SIG-M5 treated with dmso at 0.1 percent for 504 hours (cell line): ENCODE measurements around the gene TRAF2.

Source experiments
- DNase-seq: peaks from one replicate; lab custom pipeline; 2025; ENCODE audit not compliant: unreplicated experiment; lab: John Stamatoyannopoulos, UW

TRAF2 gene

GRCh38 chr9:136961279-136962065 is 75.2 kb downstream of the TRAF2 start:
- no peak for DNase-seq

- DNase-seq = no peak
Measured at GRCh38 chr9:136962163-136962562, 75.8 kb downstream of the TRAF2 start.

DNA sequence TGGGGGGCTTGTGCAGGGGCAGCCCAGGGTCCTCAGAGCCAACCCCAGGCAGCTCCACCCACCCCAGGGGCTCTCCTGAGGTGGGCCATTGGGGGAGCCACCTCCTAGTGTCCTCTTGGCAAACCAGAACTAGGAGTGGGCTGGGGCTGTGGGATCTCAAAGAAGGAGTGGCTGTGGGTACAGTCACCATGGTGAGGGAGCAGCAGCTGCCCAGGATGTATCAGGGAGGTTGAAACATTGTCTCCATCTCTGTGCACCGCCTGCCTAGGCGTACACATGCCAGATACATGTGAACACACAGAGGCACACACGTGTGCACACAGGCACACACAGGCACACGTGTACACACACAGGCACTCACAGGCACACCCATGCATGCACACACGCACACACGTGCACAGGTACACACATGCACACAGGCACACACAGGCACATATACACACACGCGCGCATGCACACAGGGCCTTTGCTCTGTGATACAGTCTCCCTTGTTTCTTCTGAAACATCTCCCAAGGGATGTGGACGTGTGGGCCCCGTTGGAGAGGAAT is 76.5 kb downstream of the TRAF2 start:
- DNase-seq = no peak

- no peak for DNase-seq
Measured at GRCh38 chr9:136963341-136963740, 77.0 kb downstream of the TRAF2 start.

GRCh38 chr9:136963751-136964150 is 77.4 kb downstream of the TRAF2 start:
- DNase-seq = no peak

DNA sequence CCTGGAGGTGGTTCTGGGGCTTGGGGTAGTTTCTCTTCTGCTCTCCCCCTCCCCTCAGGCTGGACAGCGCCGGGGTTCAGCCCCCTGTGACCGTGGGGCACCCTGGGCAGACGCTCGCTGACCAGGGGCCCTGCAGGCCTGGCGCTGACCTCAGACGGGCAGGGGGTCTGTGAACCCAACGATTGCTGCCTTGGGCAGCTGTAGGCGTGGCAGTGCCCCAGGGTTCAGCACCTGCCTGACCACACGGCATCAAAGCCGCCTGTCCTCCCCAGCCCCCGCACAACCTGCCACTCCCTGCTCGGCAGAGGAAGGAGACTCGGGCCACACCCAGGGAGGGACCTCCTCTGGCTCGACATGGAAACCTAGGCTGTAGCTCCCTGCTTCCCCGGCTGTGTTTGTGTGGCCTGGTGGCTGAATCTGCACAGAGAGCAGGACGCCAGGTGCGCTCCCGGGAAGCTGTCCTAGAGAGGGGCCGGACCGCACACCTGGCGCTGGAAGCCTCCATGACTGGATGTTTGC is 77.9 kb downstream of the TRAF2 start:
- no peak for DNase-seq

- no peak for DNase-seq
Measured at GRCh38 chr9:136964833-136965422, 78.6 kb downstream of the TRAF2 start.

- DNase-seq = no peak
Measured at GRCh38 chr9:136965771-136966484, 79.6 kb downstream of the TRAF2 start.

DNA sequence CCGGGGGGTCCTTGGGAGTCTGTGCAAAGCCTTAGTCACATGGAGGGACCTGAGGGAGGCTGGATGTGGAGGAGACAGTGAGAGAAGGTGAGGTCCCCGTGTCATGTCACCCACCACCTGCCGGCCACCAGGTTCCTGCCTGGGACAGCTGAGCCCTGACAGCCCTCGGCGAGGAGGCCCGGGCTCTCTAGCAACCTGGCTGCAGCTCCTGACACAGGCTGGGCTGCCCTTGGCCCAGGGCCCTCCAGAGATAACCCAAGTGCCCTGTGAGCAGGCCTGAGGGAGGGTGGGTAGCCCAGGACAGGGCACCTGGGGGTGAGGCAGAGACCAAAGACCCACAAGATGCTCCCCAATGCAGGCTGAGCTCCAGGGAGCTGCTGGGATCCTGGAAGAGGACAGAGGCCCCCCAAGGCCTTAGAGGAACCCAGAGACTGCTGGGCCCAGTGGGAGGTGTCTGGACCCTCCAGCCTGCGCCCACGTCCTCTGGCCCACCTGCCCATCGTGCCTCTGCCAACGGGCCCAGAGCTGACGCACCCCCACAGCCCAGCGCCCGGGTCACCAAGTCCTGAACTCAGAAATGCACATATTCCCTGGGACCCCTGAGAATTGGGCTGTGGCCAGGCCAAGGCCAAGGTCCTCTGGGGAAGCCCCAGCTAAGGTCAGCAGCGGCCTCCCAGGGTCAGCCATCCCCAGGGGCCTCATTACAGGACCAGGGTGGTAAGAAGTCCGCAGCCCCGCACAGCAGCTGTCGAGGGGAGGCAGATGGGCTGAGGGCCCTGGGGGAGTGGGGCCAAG is 82.2 kb downstream of the TRAF2 start:
- no peak for DNase-seq

DNA sequence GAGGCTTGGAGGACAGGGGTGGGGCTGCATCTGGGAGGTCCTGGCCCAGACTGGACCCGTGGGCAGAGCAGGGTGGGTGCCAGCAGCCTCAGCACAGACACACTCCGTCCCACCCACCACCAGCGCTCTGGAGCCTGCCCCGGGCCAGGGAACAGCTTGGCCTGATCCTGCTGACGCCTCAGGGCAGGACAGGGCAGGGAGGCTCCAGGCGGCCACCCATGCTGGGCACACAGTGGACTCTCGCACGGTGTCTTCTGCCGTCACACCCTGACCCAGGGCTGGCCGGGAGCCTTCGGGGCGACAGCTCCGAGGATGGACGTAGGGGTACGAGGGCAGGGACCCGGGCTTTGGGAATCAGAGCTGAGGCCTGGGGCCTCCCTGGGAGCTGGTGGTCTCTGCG is 82.8 kb downstream of the TRAF2 start:
- no peak for DNase-seq

GRCh38 chr9:136969774-136970173 is 83.5 kb downstream of the TRAF2 start:
- DNase-seq = no peak

GRCh38 chr9:136970361-136970760 is 84.0 kb downstream of the TRAF2 start:
- DNase-seq = no peak

- DNase-seq = no peak
Measured at GRCh38 chr9:136971746-136972145, 85.4 kb downstream of the TRAF2 start.

DNA sequence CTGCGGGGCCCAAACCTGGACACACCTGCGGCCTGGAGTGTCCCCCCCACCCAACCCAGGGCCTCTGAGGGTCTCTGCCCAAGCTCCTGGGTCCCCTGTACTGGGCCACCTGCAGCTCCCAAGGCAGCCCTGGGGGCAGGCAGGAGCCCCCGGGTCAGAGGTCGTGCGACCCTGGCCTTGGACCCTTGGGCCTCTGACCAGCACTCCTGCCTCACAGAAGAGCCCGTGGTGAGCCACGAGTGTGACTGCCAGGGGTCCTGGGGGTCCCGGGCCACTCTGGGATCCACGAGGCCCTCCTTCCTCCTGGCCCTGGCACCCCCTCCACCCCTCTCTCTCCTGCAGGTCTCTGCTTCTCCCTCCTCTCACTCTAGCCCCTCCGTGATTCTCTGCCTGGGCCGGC is 86.0 kb downstream of the TRAF2 start:
- DNase-seq = no peak

DNA sequence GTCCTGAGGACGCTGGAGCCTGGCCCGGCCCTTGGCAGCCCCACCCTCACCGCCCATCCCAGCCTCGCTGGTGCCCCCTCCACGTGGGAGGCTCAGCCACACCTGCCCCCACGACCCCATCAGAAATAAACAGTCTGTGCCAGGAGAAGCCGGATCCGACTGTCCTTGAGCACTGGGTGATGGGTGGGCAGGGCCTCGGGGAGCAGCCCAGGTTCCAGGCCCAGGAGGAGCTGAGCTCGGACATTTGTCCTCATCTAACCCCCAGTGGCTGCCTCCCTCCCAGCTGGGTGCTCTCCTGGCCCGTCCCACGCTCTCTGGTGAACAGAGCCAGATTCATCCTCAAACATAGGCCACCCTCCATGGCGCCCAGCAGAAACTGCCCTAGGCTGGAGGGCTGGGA is 86.4 kb downstream of the TRAF2 start:
- DNase-seq = no peak

DNA sequence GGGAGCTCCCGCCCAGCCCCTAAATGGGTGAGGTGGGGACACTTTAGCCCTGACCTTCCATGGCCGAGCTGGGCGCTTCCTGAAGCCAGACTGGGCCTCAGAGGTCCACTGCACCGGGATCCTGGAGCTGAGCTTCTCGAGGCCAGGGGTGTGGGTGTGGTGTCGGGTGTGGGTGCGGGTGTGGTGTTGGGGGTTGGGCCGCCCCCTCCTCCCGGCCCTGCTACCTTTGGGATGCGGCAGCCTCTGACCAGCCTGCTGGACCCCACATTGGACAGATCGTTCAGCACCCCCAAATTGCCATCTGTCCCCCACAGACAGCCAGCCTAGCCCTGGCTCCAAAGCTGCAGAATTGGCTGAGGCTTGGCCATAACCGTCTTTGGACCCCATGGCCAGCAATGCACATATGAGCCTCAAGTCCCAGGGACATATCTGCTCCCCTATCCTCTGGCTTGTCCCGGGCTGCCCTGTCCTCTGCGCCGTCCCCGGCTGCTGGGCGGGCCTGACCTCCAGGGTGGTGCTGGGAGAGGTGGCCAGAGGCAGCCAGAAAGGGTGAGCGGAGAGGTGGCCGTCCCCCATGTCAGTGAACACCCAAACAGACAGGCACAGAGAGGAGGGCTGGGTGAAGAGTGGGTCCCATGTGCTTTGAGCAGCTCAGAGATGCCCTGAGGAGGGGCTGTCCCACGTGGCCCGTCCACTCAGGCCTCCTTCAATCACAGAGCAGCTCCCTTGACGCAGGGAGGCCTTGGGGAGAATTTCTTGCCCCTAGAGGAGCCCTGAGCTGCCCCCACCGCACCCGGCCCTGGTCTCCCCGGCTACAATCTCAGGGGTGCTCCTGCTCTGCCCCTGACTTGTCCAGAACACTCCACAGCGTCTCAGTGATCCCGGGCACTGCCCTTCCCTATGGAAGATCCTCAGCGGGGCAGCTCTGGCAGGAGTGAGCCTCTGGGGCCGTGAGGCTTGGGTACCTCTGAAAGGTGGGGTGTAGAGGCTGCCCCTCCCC is 87.6 kb downstream of the TRAF2 start:
- DNase-seq = no peak

DNA sequence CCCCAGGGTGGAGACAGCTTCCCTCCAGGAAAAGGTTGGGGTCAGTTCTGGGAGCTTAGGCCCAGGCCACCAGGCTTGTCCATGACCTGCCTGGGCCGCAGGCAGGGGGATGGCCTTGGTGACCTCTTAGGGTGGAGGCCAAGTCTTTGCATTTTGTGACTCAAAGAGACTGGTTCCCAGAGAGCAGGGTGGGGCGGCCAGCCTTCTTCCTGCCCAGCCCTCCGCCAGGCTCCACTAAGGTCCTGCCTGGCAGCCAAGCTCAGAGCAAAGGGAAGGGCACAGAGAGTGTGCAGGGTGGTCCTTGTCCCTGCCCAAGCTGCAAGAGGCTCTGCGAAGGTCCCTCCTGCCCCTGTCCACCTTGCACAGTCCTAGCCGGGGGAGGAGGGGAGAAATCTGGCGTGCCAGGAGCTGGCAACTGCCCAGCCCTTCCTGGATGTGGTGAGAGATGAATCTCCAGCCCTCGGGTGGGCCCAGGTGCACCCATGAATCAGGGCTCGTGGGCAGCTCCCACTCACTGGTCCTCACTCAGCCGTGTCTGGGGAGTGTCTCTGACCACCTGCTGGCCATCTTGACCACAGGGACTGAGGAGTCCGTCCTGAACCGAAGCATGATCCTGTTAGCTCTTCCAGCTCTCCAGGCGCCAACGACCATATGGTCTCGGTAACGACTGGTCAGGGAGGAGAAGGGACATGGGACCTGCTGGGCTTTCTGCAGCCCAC is 88.7 kb downstream of the TRAF2 start:
- DNase-seq = no peak

GRCh38 chr9:136975644-136976043 is 89.3 kb downstream of the TRAF2 start:
- no peak for DNase-seq
